ENCODE measurements around the gene PDE4D.

DNA sequence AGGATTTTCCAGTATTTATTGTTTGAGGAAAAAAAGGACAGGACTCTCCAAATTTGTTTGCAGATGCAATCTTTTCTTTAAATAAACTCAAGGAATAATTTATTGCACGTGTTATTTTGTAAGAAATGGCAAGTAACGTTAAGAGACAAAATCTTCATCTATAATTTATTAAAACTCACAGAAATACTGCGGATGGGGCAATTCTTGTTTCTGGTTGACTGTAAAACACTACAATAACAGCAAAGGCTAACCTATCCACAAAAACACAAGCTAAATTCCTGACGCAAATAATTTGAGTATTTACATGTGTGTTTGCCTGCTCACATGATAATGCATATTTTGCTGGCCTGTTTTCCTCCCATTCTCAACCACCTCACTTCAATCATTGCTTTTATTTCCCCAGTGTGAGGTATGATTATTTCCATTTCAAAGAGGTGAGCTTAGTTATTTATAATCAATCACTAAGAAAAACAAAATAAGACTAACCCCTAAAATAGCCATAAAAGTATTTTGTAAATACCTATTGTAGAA lies 619.4 kb downstream of the PDE4D start:
- no peak for TF ChIP-seq EZH2 (IDR thresholded peaks at IDR 0.05; ENCODE audit: borderline replicate concordance, low read depth, low read length, severe bottlenecking)
- no peak for TF ChIP-seq GATA2 (IDR thresholded peaks at IDR 0.05; ENCODE audit: insufficient read depth, insufficient read length, low read depth, low read length)
- TF ChIP-seq, protein P1, sequence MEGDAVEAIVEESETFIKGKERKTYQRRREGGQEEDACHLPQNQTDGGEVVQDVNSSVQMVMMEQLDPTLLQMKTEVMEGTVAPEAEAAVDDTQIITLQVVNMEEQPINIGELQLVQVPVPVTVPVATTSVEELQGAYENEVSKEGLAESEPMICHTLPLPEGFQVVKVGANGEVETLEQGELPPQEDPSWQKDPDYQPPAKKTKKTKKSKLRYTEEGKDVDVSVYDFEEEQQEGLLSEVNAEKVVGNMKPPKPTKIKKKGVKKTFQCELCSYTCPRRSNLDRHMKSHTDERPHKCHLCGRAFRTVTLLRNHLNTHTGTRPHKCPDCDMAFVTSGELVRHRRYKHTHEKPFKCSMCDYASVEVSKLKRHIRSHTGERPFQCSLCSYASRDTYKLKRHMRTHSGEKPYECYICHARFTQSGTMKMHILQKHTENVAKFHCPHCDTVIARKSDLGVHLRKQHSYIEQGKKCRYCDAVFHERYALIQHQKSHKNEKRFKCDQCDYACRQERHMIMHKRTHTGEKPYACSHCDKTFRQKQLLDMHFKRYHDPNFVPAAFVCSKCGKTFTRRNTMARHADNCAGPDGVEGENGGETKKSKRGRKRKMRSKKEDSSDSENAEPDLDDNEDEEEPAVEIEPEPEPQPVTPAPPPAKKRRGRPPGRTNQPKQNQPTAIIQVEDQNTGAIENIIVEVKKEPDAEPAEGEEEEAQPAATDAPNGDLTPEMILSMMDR (IDR thresholded peaks at IDR 0.05; ENCODE audit: extremely low read depth in 1 of 2, insufficient read depth in 1 of 2, low read depth in 1 of 2, low read length in 2 of 2): no peak
- TF ChIP-seq, protein P2, sequence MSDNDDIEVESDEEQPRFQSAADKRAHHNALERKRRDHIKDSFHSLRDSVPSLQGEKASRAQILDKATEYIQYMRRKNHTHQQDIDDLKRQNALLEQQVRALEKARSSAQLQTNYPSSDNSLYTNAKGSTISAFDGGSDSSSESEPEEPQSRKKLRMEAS (IDR thresholded peaks at IDR 0.05; ENCODE audit: insufficient read depth, insufficient read length): no peak
- no peak for TF ChIP-seq POLR2A (IDR thresholded peaks at IDR 0.05; ENCODE audit: low read depth, low read length)

All from endothelial cell of umbilical vein (primary cell).